Measurements from ENCODE around the gene IL17RD.
"Not testable (repeated sequence)": the region's sequence is repeated elsewhere in the genome, so short reads cannot be mapped to it uniquely, and the experiment has no call there.

The IL17RD gene

DNA sequence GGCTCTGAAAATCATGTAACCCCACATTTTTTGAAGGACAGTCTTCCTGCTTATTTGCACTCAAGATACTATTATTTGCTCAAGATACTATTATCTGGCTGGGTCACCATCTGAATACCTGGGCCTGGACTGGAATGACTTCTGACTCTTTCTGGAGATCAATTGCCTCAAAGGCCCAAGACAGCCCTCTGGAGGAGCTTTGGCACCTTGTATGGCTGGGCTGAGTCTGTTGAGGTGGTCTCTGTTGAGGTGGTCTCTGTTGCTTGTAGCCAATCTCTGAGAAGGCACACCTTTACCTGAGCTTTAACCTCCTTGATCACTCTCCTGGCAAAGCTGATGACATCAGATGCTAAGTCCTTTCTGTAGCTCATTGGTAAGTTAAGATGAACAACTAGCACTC lies 71.7 kb downstream of the IL17RD start:
- no peak for DNase-seq (ENCODE audit: low read depth)

- DNase-seq (ENCODE audit: low read depth) = no peak
Observed at GRCh38 chr3:57091521-57092273, 73.5 kb downstream of the IL17RD start.

DNA sequence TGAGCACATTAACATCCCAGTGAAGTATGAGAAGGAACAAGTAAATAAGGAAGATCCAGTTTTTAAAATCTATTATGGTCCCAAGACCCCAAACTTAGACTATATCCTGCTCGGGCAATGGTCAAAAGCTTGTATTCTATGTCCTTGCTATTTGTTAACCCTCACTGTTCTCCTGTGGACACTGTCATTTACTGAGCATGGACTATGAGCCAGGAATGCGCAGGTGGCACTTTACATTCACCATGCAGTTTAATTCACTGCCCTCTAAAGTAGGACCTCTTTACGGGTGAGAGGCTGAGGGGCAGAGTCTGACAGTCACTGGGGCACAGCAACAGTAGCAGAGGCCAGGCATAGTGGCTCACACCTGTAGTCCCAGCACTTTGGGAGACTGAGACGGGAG lies 76.1 kb downstream of the IL17RD start:
- no peak for DNase-seq (ENCODE audit: low read depth)

GRCh38 chr3:57088503-57088902 lies 76.7 kb downstream of the IL17RD start:
- no peak for DNase-seq (ENCODE audit: low read depth)

GRCh38 chr3:57087361-57088092 lies 77.6 kb downstream of the IL17RD start:
- no peak for DNase-seq (ENCODE audit: low read depth)

DNA sequence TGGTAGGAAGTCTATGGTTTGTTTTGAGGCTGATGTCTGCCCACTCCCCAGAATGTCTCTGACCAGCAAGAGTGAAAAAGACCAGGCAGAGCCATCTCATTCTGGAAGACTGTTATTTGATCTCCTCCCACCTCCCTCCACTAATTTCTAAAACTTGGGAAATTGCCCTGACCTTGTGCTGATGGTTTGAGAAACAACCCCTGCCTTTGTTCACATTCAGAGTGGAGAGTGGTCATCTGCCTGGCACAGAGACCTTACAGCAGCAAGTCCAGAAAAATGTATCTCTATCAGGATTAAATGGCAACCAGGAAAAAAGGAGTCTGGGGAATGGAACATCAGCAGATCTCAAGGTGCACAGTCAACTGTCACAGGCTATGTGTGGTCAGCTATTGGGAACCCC lies 79.0 kb downstream of the IL17RD start:
- DNase-seq (ENCODE audit: low read depth) = no peak

DNA sequence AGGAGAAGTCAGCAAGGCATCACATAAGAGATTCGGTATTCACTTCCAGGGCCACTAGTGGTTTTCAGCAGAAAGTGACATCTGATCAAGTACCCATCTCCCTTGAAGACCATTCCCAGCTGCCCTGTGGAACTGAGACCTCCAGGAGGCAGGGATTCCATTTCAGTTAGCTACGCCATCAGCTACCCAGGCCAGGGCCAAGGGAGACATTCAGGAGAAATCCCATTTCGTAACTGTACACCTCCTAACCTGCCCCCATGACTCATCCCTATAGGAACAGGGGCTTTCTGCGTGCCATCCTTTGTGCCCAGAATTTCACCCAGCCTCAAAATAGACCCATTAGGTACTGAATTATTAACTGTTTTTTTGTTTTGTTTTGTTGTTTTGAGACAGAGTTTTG lies 79.9 kb downstream of the IL17RD start:
- DNase-seq (ENCODE audit: low read depth) = no peak

- DNase-seq (ENCODE audit: low read depth) = not testable (repeated sequence)
Observed at GRCh38 chr3:57083266-57083995, 81.7 kb downstream of the IL17RD start.

- no peak for DNase-seq (ENCODE audit: low read depth)
Observed at GRCh38 chr3:57082481-57082880, 82.7 kb downstream of the IL17RD start.

GRCh38 chr3:57081173-57081572 lies 84.0 kb downstream of the IL17RD start:
- DNase-seq (ENCODE audit: low read depth) = no peak

DNA sequence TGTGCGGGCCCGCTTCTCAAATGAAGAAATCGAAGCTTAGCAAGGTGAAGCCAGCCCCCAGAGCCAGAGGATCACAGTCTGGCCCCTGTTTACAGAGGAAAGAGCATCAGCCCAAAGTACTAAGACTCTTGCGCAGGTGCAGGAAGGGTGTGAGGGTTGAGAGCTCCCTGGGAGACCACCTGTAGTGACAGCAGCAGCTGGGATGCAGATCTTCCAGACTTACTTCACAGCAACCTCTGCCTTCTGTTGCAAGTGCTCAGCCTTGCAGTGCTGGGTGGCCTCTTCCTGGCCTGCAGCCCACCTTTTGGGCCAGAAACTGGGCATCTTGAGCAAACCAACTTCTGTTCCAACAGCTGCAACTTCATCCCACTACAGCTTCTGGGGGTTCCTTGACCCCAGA lies 85.0 kb downstream of the IL17RD start:
- no peak for DNase-seq (ENCODE audit: low read depth)

- no peak for DNase-seq (ENCODE audit: low read depth)
Observed at GRCh38 chr3:57079474-57079831, 85.7 kb downstream of the IL17RD start.

- no peak for DNase-seq (ENCODE audit: low read depth)
Observed at GRCh38 chr3:57078635-57079473, 86.3 kb downstream of the IL17RD start.

GRCh38 chr3:57078344-57078634 lies 86.9 kb downstream of the IL17RD start:
- DNase-seq (ENCODE audit: low read depth) = no peak

- no peak for DNase-seq (ENCODE audit: low read depth)
Observed at GRCh38 chr3:57077630-57078343, 87.4 kb downstream of the IL17RD start.

DNA sequence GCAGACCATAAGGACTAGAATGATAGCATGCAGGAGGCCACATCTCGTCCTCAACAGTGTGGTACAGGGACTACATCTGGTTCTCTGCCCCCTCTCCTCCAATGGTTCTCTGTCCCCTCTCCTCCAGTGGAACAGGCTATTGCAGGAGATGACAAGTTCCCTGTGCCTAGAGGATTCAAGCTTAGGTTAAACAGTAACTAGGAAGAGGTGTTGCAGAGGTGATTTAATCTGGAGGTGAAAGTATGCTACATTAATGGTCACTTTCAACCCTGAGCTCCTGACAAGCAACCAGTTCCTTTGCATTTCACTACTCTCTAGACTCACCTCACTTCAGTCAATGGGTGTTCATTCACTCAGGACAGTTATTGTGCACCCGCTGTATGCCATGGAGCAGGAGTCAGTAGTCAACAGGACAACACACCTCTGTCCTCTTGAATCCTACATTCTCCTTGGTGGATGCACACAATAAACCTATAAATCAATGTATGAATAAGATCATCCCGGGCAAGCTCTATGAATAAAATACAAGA lies 88.7 kb downstream of the IL17RD start:
- DNase-seq (ENCODE audit: low read depth) = no peak

- DNase-seq (ENCODE audit: low read depth) = no peak
Observed at GRCh38 chr3:57074135-57074534, 91.0 kb downstream of the IL17RD start.

DNA sequence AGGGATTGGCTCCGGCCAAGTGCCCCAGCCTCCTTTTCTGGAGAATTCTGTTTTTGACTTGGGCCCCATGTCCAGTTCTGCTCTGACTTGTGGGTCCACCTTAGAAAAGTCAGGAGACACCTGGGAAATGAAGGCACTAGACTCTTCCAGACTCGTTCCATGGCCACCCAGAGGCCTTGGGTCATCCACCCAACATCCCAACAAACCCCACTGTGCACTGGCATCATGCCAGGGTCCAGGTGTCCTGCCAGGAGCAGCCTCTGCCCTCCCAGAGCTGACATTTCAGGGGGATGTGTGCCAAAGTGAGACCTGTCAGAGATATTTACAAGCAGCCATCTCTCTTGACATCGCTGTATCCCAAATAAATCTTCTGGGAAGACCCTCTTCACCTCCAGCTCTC lies 91.5 kb downstream of the IL17RD start:
- DNase-seq (ENCODE audit: low read depth) = no peak

GRCh38 chr3:57069503-57069902 lies 95.7 kb downstream of the IL17RD start:
- DNase-seq (ENCODE audit: low read depth) = no peak

DNA sequence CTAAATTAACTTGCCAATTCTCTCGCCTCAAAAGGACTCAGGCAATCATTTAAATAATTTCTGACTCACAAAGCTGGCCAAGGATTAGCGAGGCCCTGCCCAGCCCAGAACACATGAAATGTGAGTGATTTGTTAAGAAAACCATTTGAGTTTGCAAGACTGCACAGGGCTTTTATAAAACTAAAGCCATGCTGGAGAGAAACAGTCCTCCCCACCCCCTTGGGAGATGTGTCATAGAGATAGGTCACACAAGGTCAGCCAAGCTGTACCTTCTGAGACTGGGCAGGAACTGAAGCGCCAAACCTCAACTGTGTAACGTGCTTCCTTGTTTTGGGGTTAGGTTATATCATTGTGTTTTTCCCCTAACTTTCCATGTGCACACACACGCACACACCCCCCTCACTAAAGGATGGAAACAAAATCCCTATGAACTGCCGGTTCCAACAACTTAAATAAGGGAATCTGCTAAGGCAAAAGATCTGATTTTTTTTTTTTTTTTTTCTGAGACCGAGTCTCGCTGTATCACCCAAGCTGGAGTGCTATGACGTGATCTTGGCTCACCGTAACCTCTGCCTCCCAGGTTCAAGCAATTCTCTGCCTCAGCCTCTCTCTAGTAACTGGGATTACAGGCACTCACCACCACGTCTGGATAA lies 96.6 kb downstream of the IL17RD start:
- DNase-seq (ENCODE audit: low read depth) = no peak

DNA sequence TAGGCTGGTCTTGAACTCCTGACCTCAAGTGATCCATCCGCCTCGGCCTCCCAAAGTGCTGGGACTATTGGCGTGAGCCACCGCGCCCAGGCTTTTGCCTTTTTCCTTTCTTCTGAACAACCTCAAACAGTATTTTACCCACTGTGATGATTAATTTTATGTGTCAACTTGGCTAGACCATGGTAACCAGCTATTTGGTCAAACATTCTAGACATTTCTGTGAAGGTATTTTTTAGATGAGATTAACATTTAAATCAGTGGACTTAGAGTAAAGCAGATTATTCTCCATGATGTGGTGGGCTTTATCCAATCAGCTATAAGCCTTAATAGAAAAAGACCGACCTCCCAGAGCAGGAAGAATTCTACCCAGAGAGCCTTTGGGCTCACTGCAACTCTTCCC lies 98.7 kb downstream of the IL17RD start:
- DNase-seq (ENCODE audit: low read depth) = no peak
